ENCODE results near the gene DGKB. TPM values are rescaled to one million over a fixed set of nuclear protein-coding genes. Genes with fewer than 3 reads are reported as not detected.

DGKB gene
- total and polyA plus RNA-seq, 2 donors from 2014 or later, result 0.26 to 1.5 TPM

DNA sequence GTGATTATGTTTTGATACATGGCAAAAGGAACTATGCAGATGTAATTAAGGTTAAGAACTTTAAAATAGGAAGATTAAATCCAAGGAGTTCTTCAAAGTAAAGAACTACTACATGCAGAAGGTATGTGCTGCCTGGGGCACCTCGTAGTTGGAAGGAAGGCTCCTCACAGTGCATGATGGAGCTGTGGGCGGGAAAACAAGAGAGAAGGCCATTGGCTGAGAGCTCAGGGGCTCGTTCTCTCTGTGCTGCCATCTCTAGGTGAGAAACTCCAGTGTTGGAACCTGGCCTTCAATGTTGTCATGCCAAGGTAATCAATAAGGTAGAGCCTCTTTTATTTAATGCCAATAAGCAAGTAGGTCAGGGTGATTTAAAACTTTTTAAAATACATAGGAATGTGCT is 521.7 kb downstream of the DGKB start:
- H3K4me3 ChIP-seq (ENCODE audit: low read length in 3 of 3), result no peak overlapping the region
- H3K36me3 ChIP-seq (ENCODE audit: control insufficient read depth in 2 of 3, insufficient read depth in 3 of 3, low read length in 3 of 3), result no peaks in the 10 kb centered on the region
- intact Hi-C loops (cut with DNase I), result no loop called here
- no peak for DNase-seq
- H3K27ac ChIP-seq (ENCODE audit: low read depth in 2 of 2, low read length in 2 of 2), result no peak overlapping the region
- FAIRE-seq, result no peak
- H3K27me3 ChIP-seq (ENCODE audit: control insufficient read depth, insufficient read depth, low read length), result no peaks in the 10 kb centered on the region
- H3K9me3 ChIP-seq (ENCODE audit: control insufficient read depth in 2 of 3, insufficient read depth in 1 of 3, low read length in 3 of 3), result no peaks in the 10 kb centered on the region
- H3K4me1 ChIP-seq (ENCODE audit: control insufficient read depth in 2 of 3, insufficient read depth in 2 of 3, low read depth in 1 of 3, low read length in 3 of 3), result no peaks in the 10 kb centered on the region
- TF ChIP-seq CTCF (IDR thresholded peaks at IDR 0.05; ENCODE audit: borderline replicate concordance, extremely low read depth, insufficient read depth), result no peak
- H3K9ac ChIP-seq (ENCODE audit: low read length in 3 of 3), result no peak overlapping the region

- Histone ChIP-seq H3K36me3 (ENCODE audit: control insufficient read depth in 2 of 3, insufficient read depth in 3 of 3, low read length in 3 of 3) (no peaks in the 10 kb centered on the region), H3K27ac (ENCODE audit: low read depth in 2 of 2, low read length in 2 of 2) (no peak overlapping the region), H3K9me3 (ENCODE audit: control insufficient read depth in 2 of 3, insufficient read depth in 1 of 3, low read length in 3 of 3) (no peaks in the 10 kb centered on the region), H3K4me3 (ENCODE audit: low read length in 3 of 3) (no peak overlapping the region), H3K4me1 (ENCODE audit: control insufficient read depth in 2 of 3, insufficient read depth in 2 of 3, low read depth in 1 of 3, low read length in 3 of 3) (no peaks in the 10 kb centered on the region), H3K9ac (ENCODE audit: low read length in 3 of 3) (no peak overlapping the region), H3K27me3 (ENCODE audit: control insufficient read depth, insufficient read depth, low read length) (no peaks in the 10 kb centered on the region)
- TF ChIP-seq CTCF (IDR thresholded peaks at IDR 0.05; ENCODE audit: borderline replicate concordance, extremely low read depth, insufficient read depth), result no peak
- DNase-seq (no peak), FAIRE-seq (no peak)
- intact Hi-C loops (cut with DNase I), result no loop called here
Measured at GRCh38 chr7:14377646-14378266, 524.8 kb downstream of the DGKB start.

DNA sequence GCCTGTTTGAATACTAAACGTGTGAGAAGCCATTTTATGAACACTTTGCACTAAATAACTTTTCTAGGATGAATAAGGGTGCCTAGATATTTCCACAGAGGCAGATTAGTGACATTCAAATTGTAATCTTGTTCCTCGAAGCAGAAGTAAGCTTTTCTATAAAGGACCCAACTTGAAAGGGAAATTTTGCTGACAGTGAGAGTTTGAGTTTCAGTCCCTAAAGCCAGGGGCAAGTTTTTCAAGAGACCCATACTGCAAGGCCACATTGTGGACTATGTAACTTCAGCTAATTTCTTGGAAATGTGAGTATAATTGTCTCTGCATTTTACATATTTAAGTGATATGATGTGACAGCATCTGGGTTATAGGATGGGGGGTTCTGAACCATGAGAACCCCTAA is 525.8 kb downstream of the DGKB start:
- TF ChIP-seq CTCF (IDR thresholded peaks at IDR 0.05; ENCODE audit: borderline replicate concordance, extremely low read depth, insufficient read depth), result no peak
- H3K27ac ChIP-seq (ENCODE audit: low read depth in 2 of 2, low read length in 2 of 2), result no peak overlapping the region
- no peak for FAIRE-seq

GRCh38 chr7:14375998-14376397 is 526.6 kb downstream of the DGKB start:
- FAIRE-seq, result no peak
- no peaks in the 10 kb centered on the region for H3K27me3 ChIP-seq (ENCODE audit: control insufficient read depth, insufficient read depth, low read length)
- no peak overlapping the region for H3K27ac ChIP-seq (ENCODE audit: low read depth in 2 of 2, low read length in 2 of 2)
- intact Hi-C loops (cut with DNase I), result no loop called here
- no peaks in the 10 kb centered on the region for H3K36me3 ChIP-seq (ENCODE audit: control insufficient read depth in 2 of 3, insufficient read depth in 3 of 3, low read length in 3 of 3)
- H3K4me3 ChIP-seq (ENCODE audit: low read length in 3 of 3), result no peak overlapping the region
- no peaks in the 10 kb centered on the region for H3K9me3 ChIP-seq (ENCODE audit: control insufficient read depth in 2 of 3, insufficient read depth in 1 of 3, low read length in 3 of 3)
- no peaks in the 10 kb centered on the region for H3K4me1 ChIP-seq (ENCODE audit: control insufficient read depth in 2 of 3, insufficient read depth in 2 of 3, low read depth in 1 of 3, low read length in 3 of 3)
- no peak overlapping the region for H3K9ac ChIP-seq (ENCODE audit: low read length in 3 of 3)
- TF ChIP-seq CTCF (IDR thresholded peaks at IDR 0.05; ENCODE audit: borderline replicate concordance, extremely low read depth, insufficient read depth), result no peak
- DNase-seq, result no peak

More for the DNA sequence above, 525.8 kb downstream of the DGKB start:
- H3K27me3 ChIP-seq (ENCODE audit: control insufficient read depth, insufficient read depth, low read length), result no peaks in the 10 kb centered on the region
- DNase-seq, result no peak
- no peak overlapping the region for H3K9ac ChIP-seq (ENCODE audit: low read length in 3 of 3)
- no peak overlapping the region for H3K4me3 ChIP-seq (ENCODE audit: low read length in 3 of 3)
- no peaks in the 10 kb centered on the region for H3K9me3 ChIP-seq (ENCODE audit: control insufficient read depth in 2 of 3, insufficient read depth in 1 of 3, low read length in 3 of 3)
- H3K36me3 ChIP-seq (ENCODE audit: control insufficient read depth in 2 of 3, insufficient read depth in 3 of 3, low read length in 3 of 3), result no peaks in the 10 kb centered on the region
- intact Hi-C loops (cut with DNase I), result no loop called here
- H3K4me1 ChIP-seq (ENCODE audit: control insufficient read depth in 2 of 3, insufficient read depth in 2 of 3, low read depth in 1 of 3, low read length in 3 of 3), result no peaks in the 10 kb centered on the region

All from kidney (tissue), 14 donors.